Measurements from ENCODE around the gene AP3B1. TPM values are rescaled to one million over a fixed set of nuclear protein-coding genes. Genes with fewer than 3 reads are reported as not detected.

The AP3B1 gene
- total and polyA plus RNA-seq, 2 experiments from 2014 or later = 29.4 to 41.4 TPM

GRCh38 chr5:78275998-78276543 is 18.4 kb downstream of the AP3B1 start:
- Histone ChIP-seq H3K4me3 (no peak overlapping the region), H3K27me3 (no peaks in the 10 kb centered on the region), H3K36me3 (replicated peaks; ENCODE audit: insufficient read depth, low read depth) (no peaks in the 10 kb centered on the region), H3K4me1 (ENCODE audit: insufficient read depth) (no peaks in the 10 kb centered on the region), H3K9me2 (replicated peaks; ENCODE audit: insufficient read depth) (no peaks in the 10 kb centered on the region), H3K9me3 (ENCODE audit: low read depth) (no peaks in the 10 kb centered on the region), H3K4me2 (no peak overlapping the region), H2AFZ (no peak overlapping the region), H4K20me1 (ENCODE audit: insufficient read depth, poor library complexity, severe bottlenecking) (peaks cover 11% of the 10 kb centered on the region), H3K79me2 (peaks cover 78% of the 10 kb centered on the region), H3K27ac (no peak overlapping the region)
- no peak for DNase-seq (ENCODE audit: low spot score)
- TF ChIP-seq CTCF (IDR thresholded peaks at IDR 0.05; ENCODE audit: poor library complexity) (no peak), EZH2phosphoT487 (IDR thresholded peaks at IDR 0.05; ENCODE audit: low read depth, severe bottlenecking, unreplicated experiment) (no peak), EZH2 (IDR thresholded peaks at IDR 0.05; ENCODE audit: borderline replicate concordance) (no peak)

DNA sequence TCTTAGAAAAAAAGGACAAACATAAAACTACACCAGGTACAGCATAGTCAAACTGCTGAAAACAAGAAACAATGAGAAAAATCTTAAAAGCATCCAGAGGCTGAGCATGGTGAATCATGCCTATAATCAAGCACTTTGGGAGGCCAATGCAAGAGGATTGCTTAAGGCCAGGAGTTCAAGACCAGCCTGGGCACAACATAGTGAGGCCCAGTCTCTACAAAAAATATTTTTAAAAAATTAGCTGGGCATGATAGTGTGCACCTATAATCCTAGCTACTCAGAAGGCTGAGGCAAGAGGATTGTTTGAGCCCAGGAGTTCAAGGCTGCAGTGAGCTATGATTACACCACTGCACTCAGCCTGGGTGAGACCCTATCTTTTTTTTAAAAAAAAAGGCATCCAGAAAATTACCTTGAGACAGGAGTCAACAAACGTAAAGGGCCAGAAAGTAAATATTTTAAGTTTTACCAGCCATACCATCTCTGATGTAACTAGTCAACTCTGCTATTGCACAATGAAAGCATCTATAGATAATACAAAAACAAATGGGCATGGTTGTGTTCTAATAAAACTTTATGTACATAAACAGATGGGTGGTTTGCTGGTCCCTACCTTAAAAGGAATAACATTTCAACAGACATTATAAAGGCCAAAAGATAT is 19.8 kb downstream of the AP3B1 start:
- 67% methylated on average over 1 of the region's 1 CpG for WGBS (ENCODE audit: low lambda C conversion rate, missing lambda C conversion rate)
- Histone ChIP-seq H3K9me2 (replicated peaks; ENCODE audit: insufficient read depth) (no peaks in the 10 kb centered on the region), H3K4me2 (no peak overlapping the region), H3K36me3 (replicated peaks; ENCODE audit: insufficient read depth, low read depth) (no peaks in the 10 kb centered on the region), H3K27me3 (no peaks in the 10 kb centered on the region), H3K27ac (no peak overlapping the region), H3K9me3 (ENCODE audit: low read depth) (no peaks in the 10 kb centered on the region), H3K79me2 (peaks cover 71% of the 10 kb centered on the region), H3K4me3 (no peak overlapping the region), H2AFZ (no peak overlapping the region), H4K20me1 (ENCODE audit: insufficient read depth, poor library complexity, severe bottlenecking) (peaks cover 13% of the 10 kb centered on the region), H3K4me1 (ENCODE audit: insufficient read depth) (no peaks in the 10 kb centered on the region)
- DNase-seq (ENCODE audit: low spot score) = no peak
- no peak for TF ChIP-seq EZH2phosphoT487 (IDR thresholded peaks at IDR 0.05; ENCODE audit: low read depth, severe bottlenecking, unreplicated experiment)
- TF ChIP-seq EZH2 (IDR thresholded peaks at IDR 0.05; ENCODE audit: borderline replicate concordance) = no peak
- no peak for TF ChIP-seq CTCF (IDR thresholded peaks at IDR 0.05; ENCODE audit: poor library complexity)

GRCh38 chr5:78273436-78273835 is 21.1 kb downstream of the AP3B1 start:
- Histone ChIP-seq H3K79me2 (peaks cover 60% of the 10 kb centered on the region), H3K4me1 (ENCODE audit: insufficient read depth) (no peaks in the 10 kb centered on the region), H2AFZ (no peak overlapping the region), H3K9me2 (replicated peaks; ENCODE audit: insufficient read depth) (no peaks in the 10 kb centered on the region), H3K27me3 (no peaks in the 10 kb centered on the region), H3K4me3 (no peak overlapping the region), H3K36me3 (replicated peaks; ENCODE audit: insufficient read depth, low read depth) (no peaks in the 10 kb centered on the region), H3K27ac (no peak overlapping the region), H4K20me1 (ENCODE audit: insufficient read depth, poor library complexity, severe bottlenecking) (peaks cover 13% of the 10 kb centered on the region), H3K9me3 (ENCODE audit: low read depth) (no peaks in the 10 kb centered on the region), H3K4me2 (no peak overlapping the region)
- TF ChIP-seq EZH2 (IDR thresholded peaks at IDR 0.05; ENCODE audit: borderline replicate concordance) = no peak
- no peak for TF ChIP-seq CTCF (IDR thresholded peaks at IDR 0.05; ENCODE audit: poor library complexity)
- no peak for TF ChIP-seq EZH2phosphoT487 (IDR thresholded peaks at IDR 0.05; ENCODE audit: low read depth, severe bottlenecking, unreplicated experiment)
- 76% methylated on average over 1 of the region's 1 CpG for WGBS (ENCODE audit: low lambda C conversion rate, missing lambda C conversion rate)
- DNase-seq (ENCODE audit: low spot score) = no peak
